A549 (cell line): ENCODE data around the gene KLF9. TPM values are rescaled to one million over a fixed set of nuclear protein-coding genes. Genes with fewer than 3 reads are reported as not detected.

Experiments used
- ATAC-seq, 2 experiments: fragments of 200-7000 bp in 1 of 2; fragments of >200 bp in 1 of 2; cut with Nextera tagmentation in 1 of 2; cut with Tn5 transposase in 1 of 2; 3 replicates each; pipeline versions ENCODE4 v1.8.0 to v1.9.1; 2018 to 2020; ENCODE audit warnings: mild to moderate bottlenecking in 1 of 2, moderate library complexity in 1 of 2
- CTCF ChIA-PET: fragments of 300-600 bp; sonication (Branson Sonifier 250); formaldehyde crosslinking; extraction: SDS; loops from one replicate; lab custom pipeline; 2021; ENCODE audit warnings: antibody characterized with exemption, inconsistent platforms; lab: Yijun Ruan, JAX
- POLR2A ChIA-PET: fragments of 350-600 bp; formaldehyde crosslinking; extraction: SDS; loops from one replicate; lab custom pipeline; 2021; ENCODE audit warnings: antibody characterized with exemption, inconsistent platforms; lab: Yijun Ruan, JAX
- DNase-seq, 2 experiments: peaks; one replicate each; pipeline versions ENCODE4 v3.0.0 to v3.0.0-alpha.2; 2011 to 2016; ENCODE audit warnings: low read depth in 1 of 2, low spot score in 1 of 2
- FAIRE-seq: peaks from 2 replicates; lab custom pipeline; 2011; peaks lifted over from hg19 to GRCh38; lab: Jason Lieb, UNC
- H3K27ac ChIP-seq, 2 experiments: fragments of >200 bp; sonication (Bioruptor Twin); formaldehyde crosslinking; 3 replicates each; pipeline ENCODE4 v1.5.1; 2016 to 2017
- H3K4me1 ChIP-seq: fragments of >200 bp; sonication (Bioruptor Twin); formaldehyde crosslinking; 3 replicates; pipeline ENCODE4 v1.6.1; 2016
- H3K4me2 ChIP-seq: fragments of >200 bp; sonication (Bioruptor Twin); formaldehyde crosslinking; 3 replicates; pipeline ENCODE4 v1.6.1; 2016
- H3K4me3 ChIP-seq: fragments of >200 bp; sonication (Bioruptor Twin); formaldehyde crosslinking; 3 replicates; pipeline ENCODE4 v1.5.1; 2016
- H3K9me3 ChIP-seq: fragments of >200 bp; sonication (Bioruptor Twin); formaldehyde crosslinking; 3 replicates; pipeline ENCODE4 v1.6.1; 2016
- ATOH8 ChIP-seq: fragments of 250-450 bp; sonication (Bioruptor Pico); IDR thresholded peaks from 2 replicates; pipeline ENCODE4 v1.5.0; 2020; ENCODE audit warnings: low read depth, mild to moderate bottlenecking, moderate library complexity
- CBX8 ChIP-seq: fragments of 200-600 bp; sonication (generic); IDR thresholded peaks from 2 replicates; pipeline ENCODE4 v1.6.1; 2016
- CHD4 ChIP-seq: fragments of 200-600 bp; sonication (generic); IDR thresholded peaks from 2 replicates; pipeline ENCODE4 v1.6.1; 2016; ENCODE audit warnings: antibody characterized with exemption, mild to moderate bottlenecking, borderline replicate concordance
- E2F6 ChIP-seq: IDR thresholded peaks from 2 replicates; pipeline ENCODE4 v1.6.1; 2012; ENCODE audit warnings: low read depth, borderline replicate concordance
- ESRRA ChIP-seq: fragments of 150-350 bp; IDR thresholded peaks from 2 replicates; pipeline ENCODE4 v1.6.1; 2014; ENCODE audit warnings: mild to moderate bottlenecking, low read length, borderline replicate concordance
- HES2 ChIP-seq: fragments of >200 bp; sonication (Bioruptor Twin); formaldehyde crosslinking; IDR thresholded peaks from 2 replicates; pipeline ENCODE4 v1.6.1; 2016
- HEYL ChIP-seq: fragments of 250-450 bp; sonication (Bioruptor Pico); IDR thresholded peaks from 2 replicates; pipeline ENCODE4 v1.8.0; 2021; ENCODE audit warnings: mild to moderate bottlenecking, moderate library complexity
- HOXB13 ChIP-seq: fragments of 250-450 bp; sonication (Bioruptor Pico); IDR thresholded peaks from 2 replicates; pipeline ENCODE4 v1.5.0; 2020; ENCODE audit warnings: low read depth, mild to moderate bottlenecking, moderate library complexity
- HOXB5 ChIP-seq: fragments of 250-450 bp; sonication (Bioruptor Pico); IDR thresholded peaks from 2 replicates; pipeline ENCODE4 v1.5.0; 2020; ENCODE audit warnings: mild to moderate bottlenecking, moderate library complexity
- JUN ChIP-seq, 2 experiments: fragments of >200 bp; sonication (Bioruptor Twin); formaldehyde crosslinking; IDR thresholded peaks; 2 replicates in 1 of 2; 3 replicates in 1 of 2; pipeline ENCODE4 v1.6.1; 2016 to 2017
- KDM1A ChIP-seq: fragments of 200-600 bp; sonication (generic); IDR thresholded peaks from 2 replicates; pipeline ENCODE4 v1.6.1; 2016; ENCODE audit warnings: low read depth, mild to moderate bottlenecking
- MAFK ChIP-seq: fragments of 450-650 bp; IDR thresholded peaks from 2 replicates; pipeline ENCODE4 v1.6.1; 2014; ENCODE audit not compliant: partially characterized antibody
- MYC ChIP-seq: IDR thresholded peaks from 2 replicates; pipeline ENCODE4 v1.6.1; 2012; ENCODE audit warnings: mild to moderate bottlenecking, inconsistent platforms, low read length, improper control_type of control experiment, borderline replicate concordance
- NR3C1 ChIP-seq: fragments of >200 bp; sonication (Bioruptor Twin); formaldehyde crosslinking; IDR thresholded peaks from 3 replicates; pipeline ENCODE4 v1.6.1; 2017
- RCOR1 ChIP-seq: fragments of 150-350 bp; IDR thresholded peaks from 2 replicates; pipeline ENCODE4 v1.6.1; 2014; ENCODE audit warnings: antibody characterized with exemption, low read length, low read depth
- TP53 ChIP-seq: fragments of 250-450 bp; sonication (Bioruptor Pico); IDR thresholded peaks from 2 replicates; pipeline ENCODE4 v1.5.0; 2021; ENCODE audit warnings: mild to moderate bottlenecking, moderate library complexity
- ZFP36 ChIP-seq: fragments of 450-650 bp; IDR thresholded peaks from 2 replicates; pipeline ENCODE4 v1.6.1; 2014; ENCODE audit warnings: borderline replicate concordance; ENCODE audit not compliant: partially characterized antibody
- ZNF302 ChIP-seq: fragments of 250-450 bp; sonication (Bioruptor Pico); IDR thresholded peaks from 2 replicates; pipeline ENCODE4 v1.9.0; 2021; ENCODE audit warnings: inconsistent platforms, mild to moderate bottlenecking, moderate library complexity
- WGBS: methylation state at CpG from one replicate; pipeline ENCODE4 v1.1.6; 2017; ENCODE audit errors: missing lambda C conversion rate; 5-methylcytosine and 5-hydroxymethylcytosine counted together
- polyA plus RNA-seq, 4 experiments: library from polyadenylated mRNA; depleted of rRNA in 3 of 4; stranded (reverse); fragments of >200 nt; fragmentation: RNase III in 1 of 4; extraction: RNeasy Plus Mini Kit Qiagen cat#74134 plus additional on column Dnase treatment in 1 of 4; gene quantifications; 2 replicates in 3 of 4; 3 replicates in 1 of 4; pipeline ENCODE4 v1.2.3, GENCODE V29; 2011 to 2017
- TF ChIP-seq, protein P1 (sequence below): fragments of 250-450 bp; sonication (Bioruptor Pico); IDR thresholded peaks from 2 replicates; pipeline ENCODE4 v1.5.0; 2021; ENCODE audit warnings: mild to moderate bottlenecking, moderate library complexity, borderline replicate concordance
- TF ChIP-seq, protein P2 (sequence below): IDR thresholded peaks from 2 replicates; pipeline ENCODE4 v1.6.1; 2012

KLF9 gene
- polyA plus RNA-seq, 2 of the 4 experiments (the other 2 are of a cell fraction): 0.76 to 3.9 TPM

DNA sequence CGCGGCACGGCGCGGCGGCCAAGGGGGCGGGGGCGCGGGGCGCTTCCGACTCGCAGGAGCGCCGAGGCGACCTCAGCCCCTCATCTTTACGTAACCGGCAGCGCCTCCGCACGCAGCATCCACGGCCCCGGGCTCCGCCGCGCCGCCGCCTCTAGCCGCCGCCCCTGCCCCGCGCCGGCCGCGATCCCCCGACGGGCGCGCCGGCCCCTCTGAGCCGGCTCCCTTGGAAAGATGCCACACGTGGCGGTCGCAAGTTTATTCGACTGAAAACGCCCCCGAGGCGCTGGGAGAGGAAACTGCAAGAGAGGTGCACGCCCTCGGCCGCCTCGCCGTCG is 1.0 kb downstream of the KLF9 start:
- TF ChIP-seq RCOR1 (no peak), TP53 (CRISPR knock-in tag) (no peak), HES2 (no peak), ATOH8 (CRISPR knock-in tag) (0 out of 2 replicates have a peak, but pooled peaks have one; percentile 37), HOXB5 (CRISPR knock-in tag) (0 out of 2 replicates have a peak, but pooled peaks have one; percentile 29), NR3C1 (no peak), JUN (IDR thresholded peaks at IDR 0.05) (no peak; a peak in 1 of 5 replicates)
- no peak for DNase-seq
- peak overlapping the region; percentile 87 for H3K4me2 ChIP-seq
- POLR2A ChIA-PET: interaction anchor here (1.2 kb wide), 1 partner anchor 71 kb away, joined by 5 read pairs; no protein-coding TSS in a partner anchor
- H3K9me3 ChIP-seq: no peaks in the 10 kb centered on the region
- FAIRE-seq: no peak
- peak overlapping the region; percentile 82 to 89 for H3K27ac ChIP-seq
- peak in 1 of 2 experiments; percentile 39; a peak in 4 of 6 replicates for ATAC-seq
- H3K4me3 ChIP-seq: peak overlapping the region; percentile 64
- 0% methylated on average over 2 of the region's 53 CpGs for WGBS
- CTCF ChIA-PET: interaction anchor here (1.3 to 2.6 kb wide), 3 partner anchors 13 to 189 kb away, joined by 3 to 12 read pairs (median 7); no protein-coding TSS in a partner anchor
- H3K4me1 ChIP-seq: peaks cover 13% of the 10 kb centered on the region; the same call in 2 of the 3 replicates

DNA sequence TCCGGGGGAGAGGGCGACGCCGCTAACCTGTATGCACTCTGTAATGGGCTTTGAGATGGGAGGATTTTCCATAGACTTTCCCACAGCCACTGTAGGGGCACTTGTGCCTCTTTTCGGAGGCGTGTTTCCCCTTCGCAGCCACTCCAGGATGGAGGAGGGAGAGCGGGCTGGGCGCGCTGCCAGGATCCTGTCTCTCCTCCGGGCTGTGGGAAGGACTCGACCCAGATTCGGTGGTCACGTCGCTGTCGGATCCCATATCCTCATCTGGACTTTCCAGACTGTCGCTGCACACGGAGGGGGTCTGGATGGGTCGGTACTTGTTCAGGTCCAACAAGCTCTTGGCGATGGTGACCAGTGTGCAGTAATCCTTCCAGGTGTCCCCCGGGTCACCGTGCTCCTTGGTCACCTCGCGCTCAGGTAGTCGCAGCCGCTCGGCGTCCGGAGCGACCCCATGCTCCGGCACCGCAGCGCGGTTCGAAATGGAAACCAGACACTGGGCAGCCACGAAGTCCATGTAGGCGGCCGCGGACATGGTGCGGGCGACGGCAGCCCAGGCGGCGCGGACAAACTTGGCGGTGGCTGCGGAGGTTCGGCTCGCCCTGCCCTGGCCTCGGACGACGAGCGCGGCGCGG is 1.5 kb downstream of the KLF9 start:
- POLR2A ChIA-PET: interaction anchor here (1.0 kb wide), 2 partner anchors 8 to 82 kb away, joined by 3 read pairs; no protein-coding TSS in a partner anchor

DNA sequence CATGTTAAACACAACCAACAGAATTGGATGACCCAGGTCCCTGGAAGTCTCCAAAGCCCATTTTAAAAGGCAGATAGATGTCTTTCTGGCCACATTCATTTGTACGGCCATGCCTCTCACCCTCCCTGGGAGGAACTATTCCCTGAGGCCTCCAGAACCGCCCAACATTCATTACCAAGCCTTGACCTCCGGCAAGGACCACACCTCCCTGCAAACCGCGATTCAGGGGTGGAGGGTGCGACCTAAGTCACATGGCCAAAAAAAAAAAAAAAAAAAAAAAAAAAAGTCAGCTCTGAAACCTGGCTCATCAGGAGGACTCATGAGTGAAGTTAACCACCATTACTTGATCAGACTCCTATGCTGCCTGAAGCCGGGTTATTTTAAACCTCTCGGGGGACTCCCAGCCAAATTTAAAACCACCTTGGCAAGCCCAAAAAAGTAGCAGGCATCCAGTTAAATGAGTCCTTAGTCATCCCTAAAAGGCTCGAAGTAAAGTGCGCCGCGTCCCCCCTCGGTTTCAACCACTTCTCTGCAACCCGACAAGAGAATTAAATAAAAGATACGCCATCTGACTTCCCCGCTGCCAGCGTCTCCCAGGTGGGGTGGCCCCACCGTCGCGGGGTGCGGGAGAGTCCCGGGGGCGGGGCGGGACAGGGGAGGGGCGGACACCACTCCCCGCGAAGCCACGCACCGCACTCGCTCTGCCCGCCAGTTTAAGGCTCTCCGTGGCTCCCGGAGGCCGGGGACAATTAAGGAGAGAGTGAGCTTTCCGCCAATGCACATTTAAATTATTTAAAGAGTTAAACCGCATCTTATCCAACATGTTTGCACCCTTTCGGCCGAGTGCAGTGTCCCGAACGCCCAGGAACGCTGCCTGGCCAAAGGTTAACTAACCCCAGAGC is 2.3 kb downstream of the KLF9 start:
- FAIRE-seq: no peak

More for the DNA sequence above, 1.5 kb downstream of the KLF9 start:
- ATAC-seq (peak; percentile 12 to 31), DNase-seq (peak; percentile 28 to 53), FAIRE-seq (no peak)
- 3% methylated on average over 27 of the region's 56 CpGs for WGBS
- peak overlapping the region; percentile 82 to 89 for H3K27ac ChIP-seq
- no peak for TF ChIP-seq ZFP36
- TF ChIP-seq JUN (IDR thresholded peaks at IDR 0.05): 0 out of 5 replicates have a peak, but pooled peaks of 1 of the 2 experiments have one; percentile 6
- peak overlapping the region; percentile 87 for H3K4me2 ChIP-seq
- peaks cover 13% of the 10 kb centered on the region; the same call in 2 of the 3 replicates for H3K4me1 ChIP-seq
- peak overlapping the region; percentile 64 for H3K4me3 ChIP-seq
- H3K9me3 ChIP-seq: no peaks in the 10 kb centered on the region
- CTCF ChIA-PET: interaction anchor here (1.0 to 1.3 kb wide), 4 partner anchors 13 to 72 kb away, joined by 3 to 7 read pairs (median 3); no protein-coding TSS in a partner anchor

More for the DNA sequence above, 2.3 kb downstream of the KLF9 start:
- DNase-seq (no peak), ATAC-seq (peak in 1 of 2 experiments; percentile 2; a peak in 2 of 6 replicates)
- peaks cover 6% of the 10 kb centered on the region; the same call in 2 of the 3 replicates for H3K4me1 ChIP-seq
- H3K27ac ChIP-seq: peak overlapping the region; percentile 82 to 89; a peak in 5 of 6 replicates
- H3K9me3 ChIP-seq: no peaks in the 10 kb centered on the region
- peak overlapping the region; percentile 87 for H3K4me2 ChIP-seq
- CTCF ChIA-PET: interaction anchor here (1.0 to 1.3 kb wide), 4 partner anchors 14 to 73 kb away, joined by 3 to 7 read pairs (median 3); no protein-coding TSS in a partner anchor
- WGBS: 49% methylated on average over 22 of the region's 41 CpGs
- peak overlapping the region; percentile 64 for H3K4me3 ChIP-seq
- TF ChIP-seq, protein P1, sequence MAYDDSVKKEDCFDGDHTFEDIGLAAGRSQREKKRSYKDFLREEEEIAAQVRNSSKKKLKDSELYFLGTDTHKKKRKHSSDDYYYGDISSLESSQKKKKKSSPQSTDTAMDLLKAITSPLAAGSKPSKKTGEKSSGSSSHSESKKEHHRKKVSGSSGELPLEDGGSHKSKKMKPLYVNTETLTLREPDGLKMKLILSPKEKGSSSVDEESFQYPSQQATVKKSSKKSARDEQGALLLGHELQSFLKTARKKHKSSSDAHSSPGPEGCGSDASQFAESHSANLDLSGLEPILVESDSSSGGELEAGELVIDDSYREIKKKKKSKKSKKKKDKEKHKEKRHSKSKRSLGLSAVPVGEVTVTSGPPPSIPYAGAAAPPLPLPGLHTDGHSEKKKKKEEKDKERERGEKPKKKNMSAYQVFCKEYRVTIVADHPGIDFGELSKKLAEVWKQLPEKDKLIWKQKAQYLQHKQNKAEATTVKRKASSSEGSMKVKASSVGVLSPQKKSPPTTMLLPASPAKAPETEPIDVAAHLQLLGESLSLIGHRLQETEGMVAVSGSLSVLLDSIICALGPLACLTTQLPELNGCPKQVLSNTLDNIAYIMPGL (CRISPR knock-in tag): no peak
- TF ChIP-seq E2F6 (no peak), HOXB13 (no peak), KDM1A (no peak), CHD4 (no peak), ESRRA (no peak), ZNF302 (CRISPR knock-in tag) (no peak), CBX8 (no peak), MAFK (no peak), MYC (no peak), HEYL (CRISPR knock-in tag) (no peak)
- TF ChIP-seq, protein P2, sequence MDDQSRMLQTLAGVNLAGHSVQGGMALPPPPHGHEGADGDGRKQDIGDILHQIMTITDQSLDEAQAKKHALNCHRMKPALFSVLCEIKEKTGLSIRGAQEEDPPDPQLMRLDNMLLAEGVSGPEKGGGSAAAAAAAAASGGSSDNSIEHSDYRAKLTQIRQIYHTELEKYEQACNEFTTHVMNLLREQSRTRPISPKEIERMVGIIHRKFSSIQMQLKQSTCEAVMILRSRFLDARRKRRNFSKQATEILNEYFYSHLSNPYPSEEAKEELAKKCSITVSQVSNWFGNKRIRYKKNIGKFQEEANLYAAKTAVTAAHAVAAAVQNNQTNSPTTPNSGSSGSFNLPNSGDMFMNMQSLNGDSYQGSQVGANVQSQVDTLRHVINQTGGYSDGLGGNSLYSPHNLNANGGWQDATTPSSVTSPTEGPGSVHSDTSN: no peak
- POLR2A ChIA-PET: interaction anchor here (0.6 to 2.2 kb wide), 4 partner anchors 8 to 83 kb away, joined by 3 to 12 read pairs (median 5); no protein-coding TSS in a partner anchor
